HG03442 (cell line): ENCODE results near the gene WDFY1.

Source experiments
- ATAC-seq: cut with Tn5 transposase; IDR thresholded peaks from one replicate; pipeline ENCODE4 v1.9.1; 2021; ENCODE audit warnings: mild to moderate bottlenecking, moderate library complexity; ENCODE audit not compliant: unreplicated experiment

The WDFY1 gene

GRCh38 chr2:223930103-223930976, 14.8 kb downstream of the WDFY1 start:
- ATAC-seq = no peak

DNA sequence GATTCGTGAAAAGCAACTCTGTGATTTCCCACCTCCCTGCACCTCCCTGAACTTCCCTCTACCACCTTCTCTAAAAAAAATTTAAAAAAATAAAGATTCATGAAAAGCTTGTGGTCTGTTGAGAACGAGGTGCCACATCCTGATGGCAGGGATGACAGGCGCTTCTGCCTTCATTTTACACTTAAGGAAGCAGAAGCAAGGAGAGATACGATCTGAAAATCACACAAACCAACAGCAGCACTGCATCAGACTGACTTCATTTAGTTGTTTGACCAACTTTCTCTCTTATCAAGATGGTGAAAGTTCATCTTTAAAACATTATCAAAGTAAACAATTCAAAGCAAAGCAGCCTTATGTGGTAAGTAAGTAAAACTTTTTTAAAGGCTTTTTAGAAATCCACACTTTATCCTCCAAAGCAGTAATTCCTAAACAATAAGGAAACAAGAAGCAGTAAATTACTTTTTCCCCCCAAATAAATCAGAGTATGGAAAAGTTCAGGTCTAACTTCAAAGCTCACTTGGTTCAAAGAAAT, 15.5 kb downstream of the WDFY1 start:
- no peak for ATAC-seq

DNA sequence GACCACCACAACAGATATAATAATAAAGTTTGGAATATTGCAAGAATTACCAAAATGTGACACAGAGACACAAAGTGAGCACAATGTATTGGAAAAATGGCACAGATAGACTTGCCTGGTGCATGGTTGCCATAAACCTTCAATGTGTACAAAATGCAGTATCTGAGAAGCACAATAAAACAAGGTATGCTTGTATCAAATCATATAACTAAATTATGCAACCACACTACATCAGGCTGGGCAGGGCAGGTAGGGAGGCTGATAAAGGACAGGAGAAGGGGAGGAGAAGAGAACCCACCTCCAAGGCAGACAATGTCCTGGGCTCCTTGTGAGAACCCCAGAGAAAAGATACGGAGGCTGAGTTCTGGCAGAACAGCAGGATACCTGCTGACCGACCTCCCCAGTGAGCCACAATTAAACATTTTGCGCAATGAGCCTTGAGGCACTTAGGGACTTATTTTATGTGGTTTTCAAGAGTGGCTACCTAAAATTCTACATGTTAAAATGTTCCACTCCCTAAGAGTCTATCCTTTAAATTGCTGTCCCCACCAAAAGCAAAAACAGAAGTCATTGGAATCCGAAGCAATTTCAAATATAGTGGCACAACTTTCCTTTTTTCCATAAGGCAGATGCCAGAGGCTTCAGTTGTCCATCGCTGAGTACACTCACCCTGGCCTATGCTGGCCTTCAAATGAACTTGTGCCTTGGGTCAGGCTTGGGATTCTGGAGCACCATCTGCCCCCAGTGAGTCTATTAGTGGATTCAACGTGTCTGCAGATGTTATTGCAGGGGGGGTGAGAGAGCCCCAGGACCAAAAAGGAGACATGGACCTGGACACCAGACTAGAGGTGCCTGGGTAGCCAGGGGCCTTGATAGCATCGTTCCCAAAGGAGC, 16.8 kb downstream of the WDFY1 start:
- no peak for ATAC-seq

DNA sequence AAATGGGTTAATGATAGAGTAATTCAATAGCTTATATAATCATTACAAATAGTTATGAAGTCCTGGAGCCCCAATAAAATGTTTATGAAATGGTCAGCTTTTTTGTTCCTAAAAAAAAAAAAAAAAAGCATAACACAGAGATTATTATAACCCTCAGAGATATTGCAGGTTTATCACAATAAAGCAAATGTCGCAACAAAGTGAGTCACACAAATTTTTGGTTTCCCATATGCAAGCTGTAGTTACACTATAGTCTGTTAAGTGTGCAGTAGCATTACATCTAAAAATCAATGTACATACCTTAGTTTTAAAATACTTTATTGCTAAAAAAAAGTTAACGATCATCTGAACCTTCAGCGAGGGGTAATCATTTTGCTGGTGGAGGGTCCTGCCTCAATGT, 20.0 kb downstream of the WDFY1 start:
- no peak for ATAC-seq

DNA sequence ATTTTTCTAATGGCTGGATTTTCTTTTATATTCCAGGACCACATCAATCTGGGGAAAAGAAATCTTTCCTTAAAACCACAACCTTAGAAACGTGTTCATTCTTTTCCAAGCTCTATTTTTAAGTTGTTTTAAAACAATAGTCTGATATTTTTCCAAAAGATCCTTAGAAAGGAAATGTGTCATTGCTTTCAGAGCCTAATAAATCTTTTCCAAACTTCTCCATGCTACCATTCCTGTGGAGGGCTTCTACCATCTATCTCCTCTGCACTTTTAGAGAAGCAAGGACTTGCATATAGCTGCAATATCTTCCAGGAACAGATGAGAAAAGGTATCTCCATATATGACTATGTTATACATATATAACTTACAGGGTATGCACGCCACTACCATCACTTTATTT, 21.2 kb downstream of the WDFY1 start:
- no peak for ATAC-seq

- ATAC-seq = no peak
Measured at GRCh38 chr2:223922308-223922707, 22.8 kb downstream of the WDFY1 start.

DNA sequence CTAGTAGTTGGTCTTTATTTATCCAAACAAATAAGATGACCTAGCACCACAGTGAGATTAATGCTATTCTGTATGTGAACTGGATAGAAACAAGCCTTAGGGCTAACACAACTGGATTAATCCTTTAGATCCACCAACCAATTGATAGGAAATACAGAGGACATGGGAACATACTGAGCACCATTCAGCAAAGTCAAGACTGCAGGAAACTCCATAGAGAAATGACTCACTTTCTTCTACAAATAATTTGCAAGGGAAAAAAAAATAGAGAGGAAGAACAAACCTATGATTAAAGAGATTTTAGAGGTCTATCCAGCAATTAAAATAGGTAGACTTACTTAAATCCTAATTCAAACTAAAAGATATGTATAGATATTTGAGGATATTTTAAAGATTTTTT, 23.9 kb downstream of the WDFY1 start:
- ATAC-seq = no peak

DNA sequence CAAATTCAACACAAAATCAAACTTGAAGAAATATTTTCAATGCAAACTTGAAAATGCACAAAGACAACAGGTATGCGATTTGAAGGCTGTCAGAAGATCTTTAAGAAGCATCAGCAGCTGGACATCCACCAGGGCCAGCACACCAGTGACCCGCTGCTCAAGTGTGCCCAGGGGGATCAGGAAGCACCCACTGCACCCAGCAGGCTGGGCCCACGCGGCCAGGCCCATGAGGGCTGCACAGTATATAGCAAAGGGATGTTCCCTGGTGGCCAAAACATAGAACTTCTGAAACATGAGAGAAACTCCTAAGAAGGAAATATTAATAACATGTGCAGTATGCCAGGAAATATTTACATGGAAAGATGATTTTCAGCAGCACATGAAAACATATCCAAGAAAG, 25.0 kb downstream of the WDFY1 start:
- ATAC-seq = no peak

GRCh38 chr2:223918671-223919134, 26.4 kb downstream of the WDFY1 start:
- ATAC-seq = no peak

DNA sequence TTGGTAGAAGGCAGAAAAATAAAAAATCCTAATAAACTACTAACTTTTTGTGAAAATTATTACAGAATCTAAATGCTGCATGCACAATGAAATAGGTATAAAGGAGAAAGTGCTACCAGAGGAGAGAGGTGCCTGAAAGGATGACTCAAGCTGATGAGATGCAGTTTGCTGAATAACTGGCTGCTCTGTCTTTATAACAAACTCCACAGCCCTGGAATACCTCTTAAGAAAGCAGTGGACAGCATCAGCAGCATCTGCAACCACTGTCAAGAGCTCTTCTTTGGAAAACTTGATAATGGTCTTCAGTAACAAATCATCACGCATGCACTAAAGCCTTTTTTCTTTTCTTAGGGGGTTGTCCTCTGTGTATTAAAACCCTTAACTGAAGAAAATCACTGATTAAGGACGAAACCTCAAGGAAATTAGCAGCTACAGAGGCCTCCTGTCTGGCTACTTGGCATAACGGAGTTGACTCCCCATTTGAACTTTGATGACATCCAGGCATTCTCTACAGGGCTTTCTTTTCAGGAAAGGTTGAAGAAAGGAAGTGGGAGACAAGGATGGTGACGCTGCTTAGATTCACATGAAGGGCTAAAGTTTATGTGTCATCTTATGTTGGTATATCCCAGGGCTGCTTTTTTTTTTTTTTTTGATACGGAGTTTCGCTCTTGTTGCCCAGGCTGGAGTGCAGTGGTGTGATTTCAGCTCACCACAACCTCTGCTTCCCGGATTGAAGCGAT, 28.8 kb downstream of the WDFY1 start:
- ATAC-seq = no peak

- no peak for ATAC-seq
Measured at GRCh38 chr2:223915071-223915470, 30.1 kb downstream of the WDFY1 start.

DNA sequence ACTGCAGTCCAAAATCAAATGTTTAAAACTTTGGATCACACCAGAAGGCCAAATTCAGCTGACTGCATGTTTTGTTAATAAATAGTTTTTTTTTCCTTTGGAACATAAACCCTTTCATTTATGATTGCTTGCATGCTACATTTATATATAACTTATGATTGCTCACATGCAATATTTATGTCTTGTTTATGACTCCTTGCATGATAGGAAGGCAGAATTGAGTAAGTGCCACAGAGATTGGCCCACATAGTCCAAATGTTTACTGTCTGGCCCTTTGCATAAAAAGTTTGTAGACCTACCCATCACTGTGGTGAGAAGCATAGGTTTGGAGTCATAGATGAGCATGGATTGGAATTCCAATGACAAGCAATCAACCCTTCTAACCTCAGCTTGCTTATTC, 30.8 kb downstream of the WDFY1 start:
- no peak for ATAC-seq

GRCh38 chr2:223909001-223909741, 36.0 kb downstream of the WDFY1 start:
- ATAC-seq = no peak

DNA sequence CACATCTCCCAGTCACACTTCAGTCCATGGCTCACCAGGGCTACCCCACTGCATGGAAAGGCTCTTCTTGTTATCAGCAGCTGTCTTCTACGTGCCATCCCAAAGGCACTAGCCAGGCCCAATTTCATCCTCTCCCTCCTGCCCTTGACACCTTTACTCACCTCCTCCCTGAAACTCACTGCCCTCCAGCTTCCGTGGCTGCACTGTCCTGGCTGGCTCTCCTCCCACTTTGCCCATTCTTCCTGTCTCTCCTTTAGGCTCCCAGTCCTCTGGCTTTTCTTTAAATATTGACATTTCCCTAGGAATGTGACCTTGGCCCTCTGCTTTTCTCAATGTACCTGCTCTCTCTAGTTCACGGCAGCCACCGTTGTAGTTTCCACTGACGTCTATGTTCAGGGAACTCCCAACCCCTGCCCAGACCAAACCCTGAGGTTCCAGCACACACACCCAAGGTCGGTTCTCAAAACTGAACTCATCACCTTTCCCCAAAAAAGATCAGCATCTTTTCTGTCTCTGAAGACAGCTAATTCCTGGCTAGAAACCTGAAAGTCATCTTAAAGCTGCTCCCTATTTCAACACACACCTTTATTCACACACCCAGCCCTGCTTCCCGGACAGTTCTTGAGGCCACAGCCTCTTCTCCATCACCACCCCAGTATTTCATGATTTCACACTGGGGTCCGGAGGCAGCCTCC, 36.7 kb downstream of the WDFY1 start:
- no peak for ATAC-seq

DNA sequence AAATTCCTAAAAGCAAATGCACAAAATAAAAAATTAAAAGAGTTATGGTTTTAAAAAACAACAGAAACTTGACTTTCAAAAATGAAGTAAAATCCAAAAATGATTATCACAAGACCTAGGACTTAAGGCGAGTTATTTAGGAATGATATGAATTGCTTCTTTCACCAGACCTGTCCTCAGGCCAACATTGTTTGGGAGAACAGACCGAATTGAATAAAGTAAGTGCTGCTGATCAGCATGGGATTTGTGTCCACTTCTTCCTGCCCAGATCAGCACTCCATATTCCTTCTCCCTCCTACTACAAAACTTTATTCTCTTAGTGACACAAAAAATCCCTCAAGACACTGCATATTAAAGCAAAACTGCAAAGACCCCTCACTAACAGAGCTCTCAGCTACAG, 39.1 kb downstream of the WDFY1 start:
- no peak for ATAC-seq

DNA sequence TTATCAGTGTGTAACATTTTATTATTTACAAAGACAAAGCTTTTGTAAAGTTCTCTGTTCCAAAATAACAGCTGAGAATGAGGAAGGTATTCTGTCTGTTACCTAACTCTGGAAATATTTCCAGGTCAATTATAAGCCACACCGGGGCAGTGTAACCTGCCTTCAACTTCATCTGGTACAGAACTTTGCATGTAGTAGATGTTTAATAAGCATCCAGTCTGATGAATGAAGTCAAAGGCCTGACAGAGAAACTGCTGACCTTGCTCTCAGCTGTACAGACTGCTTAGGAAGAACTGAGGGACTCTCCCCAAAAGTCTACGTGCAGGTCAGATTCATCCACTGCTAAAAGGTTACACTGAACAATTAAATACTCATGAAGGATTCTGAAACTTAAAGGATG, 43.3 kb downstream of the WDFY1 start:
- no peak for ATAC-seq

- ATAC-seq = no peak
Measured at GRCh38 chr2:223901311-223901710, 43.8 kb downstream of the WDFY1 start.

DNA sequence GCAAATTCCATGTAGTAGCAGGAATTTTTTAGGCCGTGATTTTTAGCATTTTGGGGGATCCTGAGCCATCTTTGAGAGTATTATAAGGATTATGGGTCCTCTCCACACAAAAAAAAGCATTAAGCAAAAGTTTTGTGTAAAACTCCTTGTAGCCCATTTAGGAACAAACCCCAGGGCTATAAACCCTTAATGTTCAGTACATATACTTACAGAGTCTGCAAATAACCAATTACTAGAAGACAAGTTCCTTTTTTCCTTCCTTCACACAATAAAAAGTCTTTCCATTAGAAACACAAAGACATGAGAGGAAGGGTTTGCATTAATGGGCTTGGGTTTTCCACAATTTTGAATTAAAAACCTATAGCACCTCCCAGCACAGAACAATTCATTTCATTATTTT, 44.6 kb downstream of the WDFY1 start:
- ATAC-seq = no peak

DNA sequence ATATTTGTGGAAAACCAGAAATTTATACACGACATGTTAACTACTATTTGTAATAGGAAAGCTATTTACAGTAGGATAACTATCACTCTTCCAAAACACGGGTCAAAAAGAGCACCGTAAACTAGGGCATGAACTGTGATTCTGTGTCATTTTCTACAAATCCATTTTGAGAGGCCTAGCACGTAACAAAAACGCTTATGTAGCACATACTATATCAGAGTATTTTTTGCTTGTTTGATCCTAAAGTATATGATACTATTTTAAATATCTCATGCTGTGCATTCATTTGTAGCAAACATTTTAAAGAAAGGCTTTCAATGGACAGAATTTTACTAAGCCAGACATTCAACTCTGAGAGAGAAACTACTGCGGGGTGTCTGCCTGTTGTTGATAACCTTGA, 45.1 kb downstream of the WDFY1 start:
- no peak for ATAC-seq
